HG02884 (cell line): ENCODE measurements around the gene ZNF396.

Experiments used
- ATAC-seq: cut with Tn5 transposase; IDR thresholded peaks from one replicate; pipeline ENCODE4 v1.9.1; 2021; ENCODE audit warnings: mild to moderate bottlenecking, moderate library complexity; ENCODE audit not compliant: unreplicated experiment

The ZNF396 gene

DNA sequence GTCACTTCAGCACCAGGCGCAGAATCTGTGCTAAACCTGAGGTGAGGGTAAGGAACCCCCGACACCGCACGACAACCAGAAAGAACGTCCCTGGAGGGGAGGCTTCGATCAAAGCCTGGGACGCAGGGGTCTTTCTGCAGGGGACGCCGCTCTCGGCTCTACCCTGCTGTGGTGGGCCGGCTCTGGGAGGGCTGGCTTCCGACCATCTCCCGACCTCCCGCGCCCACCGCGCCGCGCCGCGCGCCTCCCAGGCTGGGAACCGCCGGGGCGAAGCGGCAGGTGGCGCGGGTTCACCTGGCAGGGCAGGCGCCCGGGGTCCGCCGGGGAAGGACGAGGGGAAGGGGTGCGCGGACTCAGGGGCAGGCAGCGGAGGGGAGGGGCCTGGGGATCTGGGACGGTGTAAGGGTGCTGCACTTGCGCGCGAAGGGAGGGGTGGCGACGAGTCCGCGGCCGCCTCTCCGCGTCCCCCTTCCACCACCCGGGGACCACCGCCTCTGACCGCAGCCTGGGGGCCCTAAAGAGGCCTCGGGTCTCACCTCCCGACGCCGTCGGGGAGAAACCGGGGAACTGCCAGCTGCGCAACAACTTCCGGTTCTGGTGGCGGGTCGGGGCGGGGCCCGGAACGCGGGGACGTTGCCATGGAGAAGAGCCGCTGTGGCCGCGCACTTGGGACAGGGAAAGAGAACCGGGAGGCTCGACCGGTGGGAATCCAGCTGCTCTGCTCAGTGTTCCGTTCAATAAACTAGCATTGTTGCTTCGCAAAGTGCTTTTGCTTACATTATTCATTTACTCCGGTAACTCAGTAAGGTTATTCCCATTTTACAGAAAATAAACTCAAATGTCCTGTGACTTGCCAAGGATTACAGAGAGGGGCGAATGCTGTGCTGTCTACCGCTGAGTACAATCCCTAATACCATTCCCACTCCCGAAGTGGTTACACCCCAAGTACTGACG, at the start of gene ZNF396:
ZNF396 (minus strand) TSS at position 596 of the 954 bp plus-strand sequence. CDS start 3,045 bp downstream, outside the sequence.
- peak; percentile 83 for ATAC-seq

DNA sequence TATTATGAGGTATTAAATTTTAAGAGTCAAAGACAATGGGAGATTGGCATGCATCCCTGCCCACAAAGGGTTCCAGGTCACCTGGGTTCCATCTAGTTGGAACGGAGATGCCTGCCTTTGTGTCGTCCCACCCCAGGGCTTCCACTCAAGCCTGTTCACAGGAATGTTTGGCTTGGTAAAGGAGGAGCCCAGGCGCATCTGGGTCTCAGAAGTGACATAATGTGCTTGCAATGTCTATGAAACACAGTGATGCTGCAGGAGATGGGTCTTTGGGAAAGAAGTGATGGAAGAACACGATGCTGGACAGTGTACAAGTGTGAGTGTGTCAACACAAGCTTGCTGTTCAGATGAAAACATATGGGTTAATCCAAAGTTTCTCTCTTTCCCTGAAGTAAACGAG, 49.6 kb upstream of the ZNF396 start:
- ATAC-seq, result no peak

DNA sequence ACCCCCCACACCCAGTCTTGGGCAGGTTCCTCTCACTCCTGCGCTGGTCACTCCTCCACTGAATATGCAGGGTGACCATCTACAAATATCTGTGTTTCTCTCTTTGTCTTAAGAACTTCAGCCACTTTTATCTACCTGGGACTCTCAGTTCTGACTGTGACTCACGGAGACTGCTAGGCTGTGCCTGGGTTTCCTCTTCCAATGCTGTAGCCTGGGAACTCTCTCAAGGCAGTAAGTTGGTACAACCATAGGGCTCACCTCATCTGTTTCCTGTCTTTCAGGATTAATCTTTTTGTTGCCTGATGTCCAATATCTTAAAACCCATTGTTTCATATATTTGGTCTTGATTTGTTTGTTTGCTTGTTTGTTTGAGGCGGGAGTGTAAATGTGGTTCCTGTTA, 47.2 kb upstream of the ZNF396 start:
- no peak for ATAC-seq

GRCh38 chr18:35422237-35422636, 45.1 kb upstream of the ZNF396 start:
- ATAC-seq, result no peak

DNA sequence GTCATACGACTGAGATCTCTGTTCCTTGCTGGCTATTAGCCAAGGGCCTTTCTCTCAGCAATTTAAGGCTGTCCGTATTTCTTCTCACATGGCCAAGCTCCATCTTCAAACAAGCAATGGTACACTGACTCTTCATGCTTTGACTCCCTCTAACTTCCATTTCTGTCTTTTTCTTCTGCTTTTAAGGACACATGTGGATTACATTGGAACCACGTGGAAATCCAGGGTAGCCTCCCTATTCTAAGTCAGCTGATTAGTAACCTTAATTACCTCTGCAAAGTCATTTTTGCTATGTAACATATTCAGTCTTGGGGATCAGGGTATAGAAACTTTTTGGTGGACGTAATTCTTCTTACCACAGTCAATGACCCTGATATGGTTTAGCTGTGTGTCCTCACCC, 41.5 kb upstream of the ZNF396 start:
- no peak for ATAC-seq

GRCh38 chr18:35417223-35417622, 40.1 kb upstream of the ZNF396 start:
- no peak for ATAC-seq

DNA sequence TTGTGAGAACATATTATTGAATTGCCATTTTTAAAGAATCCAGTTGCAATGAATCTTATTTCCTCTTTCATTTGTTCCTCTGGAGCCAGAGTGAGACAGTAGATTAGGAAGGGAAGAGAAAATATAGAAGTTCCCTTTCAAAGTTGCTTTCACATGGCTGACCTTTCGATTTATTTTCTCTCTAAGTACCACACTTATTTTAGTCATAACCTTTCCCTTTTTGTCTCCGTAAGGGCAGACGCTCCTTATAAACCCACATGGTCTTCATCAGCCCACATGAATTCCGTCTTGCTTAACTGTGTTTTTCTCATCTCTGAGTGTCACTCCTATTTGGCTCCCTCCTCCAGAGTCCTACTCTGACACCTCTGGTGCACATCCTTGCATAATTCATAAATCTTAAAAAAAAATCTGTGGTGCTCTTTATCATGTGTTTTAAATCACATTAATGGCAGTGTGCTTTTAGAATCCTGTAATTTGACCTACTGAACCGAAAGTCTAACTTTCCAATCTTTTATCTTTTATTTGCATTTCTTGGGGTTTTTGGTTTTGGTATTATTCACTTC, 38.5 kb upstream of the ZNF396 start:
- peak; percentile 52 for ATAC-seq

DNA sequence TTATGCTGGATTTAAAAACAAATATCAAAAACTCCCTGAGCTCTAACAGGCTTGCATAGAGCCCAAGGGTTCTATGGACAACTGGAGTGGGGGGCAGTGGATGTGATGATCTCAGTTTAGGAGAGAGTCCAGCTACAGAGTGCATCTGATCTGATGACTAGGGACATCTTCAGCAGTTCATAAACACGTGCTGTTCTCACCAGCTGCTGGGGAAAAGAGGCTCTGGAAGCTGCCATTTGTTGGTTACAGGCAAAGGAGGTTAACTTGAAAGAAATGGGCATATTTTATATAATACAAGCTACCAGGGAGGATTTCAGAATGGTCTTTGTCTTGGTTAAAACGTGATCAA, 36.0 kb upstream of the ZNF396 start:
- no peak for ATAC-seq

DNA sequence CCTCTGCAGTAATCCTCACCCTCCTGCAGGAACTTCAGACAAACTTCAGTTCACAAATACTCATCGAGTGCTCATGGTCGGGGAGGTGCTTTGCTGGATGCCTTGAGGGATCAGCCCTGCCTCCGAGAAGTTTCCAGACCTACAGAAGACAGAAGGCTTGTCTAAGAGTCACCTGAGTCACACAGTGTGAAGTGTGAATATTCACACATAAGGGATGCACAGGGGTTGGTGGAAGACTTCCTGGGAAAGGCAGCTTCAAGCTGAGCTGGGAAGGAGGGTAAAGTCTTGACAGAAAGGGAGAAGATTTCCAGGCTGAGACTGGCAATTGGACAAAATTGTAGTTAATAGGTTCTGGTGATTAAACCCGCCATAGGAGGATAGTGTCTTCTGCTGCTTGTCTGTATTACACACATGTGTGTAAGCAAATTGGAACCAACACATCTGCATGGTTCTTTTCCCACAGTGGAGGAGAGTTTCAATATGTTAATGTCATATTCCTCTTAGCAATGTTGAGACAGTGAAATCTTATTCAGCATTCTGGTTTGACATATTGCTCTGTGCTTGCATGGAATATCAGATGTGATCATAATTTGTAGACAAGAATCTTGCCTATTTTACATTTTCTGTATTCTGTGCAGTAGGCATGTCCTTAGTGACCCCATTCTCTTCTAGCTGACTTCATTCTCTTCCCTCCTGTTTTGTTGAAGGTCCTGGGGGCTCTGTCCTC, 34.7 kb upstream of the ZNF396 start:
- ATAC-seq, result no peak

DNA sequence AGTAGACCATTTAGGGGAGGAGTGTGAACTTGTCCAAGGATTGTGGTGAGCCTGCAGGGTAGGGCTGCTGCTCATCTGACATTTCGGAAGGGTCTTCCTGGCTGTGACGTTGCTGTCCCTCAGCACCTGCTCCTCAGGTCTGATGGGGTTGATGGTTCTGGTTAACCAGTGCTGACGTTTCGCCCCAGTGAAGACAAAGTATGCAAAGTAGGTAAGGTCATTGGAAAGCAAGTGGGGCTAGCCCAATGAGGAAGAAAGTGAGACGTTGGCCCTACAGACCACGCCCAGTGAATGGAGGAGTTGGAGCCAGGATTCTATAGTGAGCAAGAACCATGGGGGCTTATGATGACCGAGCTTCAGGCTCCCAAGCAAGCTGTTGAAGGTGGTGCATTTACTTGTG, 33.4 kb upstream of the ZNF396 start:
- peak; percentile 49 for ATAC-seq

DNA sequence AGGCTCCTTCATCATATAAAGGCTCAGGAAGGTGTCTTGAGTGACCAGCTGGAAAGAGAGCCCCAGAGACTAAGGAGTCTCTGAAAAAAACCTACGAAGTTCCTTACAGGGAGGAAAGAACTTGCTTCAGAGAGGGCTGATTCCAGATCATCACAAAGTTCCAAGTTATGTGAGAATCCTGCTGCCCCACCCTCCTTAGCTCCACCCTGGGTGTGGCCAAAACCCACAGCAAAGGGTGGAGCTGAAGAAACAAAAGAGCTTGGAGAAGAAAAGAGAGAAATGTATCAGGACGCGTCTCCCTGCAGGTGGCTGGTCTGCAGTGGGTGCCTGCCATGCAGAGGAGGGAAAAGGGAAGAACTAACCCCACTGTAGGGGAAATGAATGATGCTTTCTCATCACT, 32.8 kb upstream of the ZNF396 start:
- ATAC-seq, result no peak

GRCh38 chr18:35408843-35409261, 31.7 kb upstream of the ZNF396 start:
- ATAC-seq, result no peak

DNA sequence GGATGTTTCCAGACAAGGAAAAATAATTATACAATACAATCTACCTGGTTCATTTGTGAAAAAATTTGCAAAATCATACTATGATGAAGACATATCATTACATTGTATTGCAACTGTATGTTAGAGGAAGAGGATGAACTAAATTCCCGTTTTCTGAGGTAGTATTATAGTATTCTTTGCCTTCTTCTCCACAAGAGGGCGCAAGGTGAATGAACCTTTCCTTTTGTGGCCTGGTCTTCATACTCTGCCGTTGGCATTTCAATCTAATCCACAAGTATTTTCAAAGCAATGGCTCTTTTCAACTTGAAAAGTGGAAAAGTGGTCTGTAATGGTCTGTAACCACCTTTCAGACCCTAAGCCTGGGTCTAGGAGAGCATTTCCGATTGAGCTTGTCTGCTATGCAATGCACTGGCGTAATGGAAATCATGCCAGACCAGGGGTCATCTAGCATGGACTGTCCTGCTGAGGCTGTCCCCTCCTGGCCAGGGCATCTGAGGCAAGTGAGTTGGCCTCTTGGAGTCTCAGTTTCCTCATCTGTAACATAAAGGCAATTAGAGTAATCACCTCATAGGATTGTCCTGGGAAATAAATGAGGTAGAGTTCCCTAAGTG, 30.8 kb upstream of the ZNF396 start:
- ATAC-seq, result peak; percentile 56

DNA sequence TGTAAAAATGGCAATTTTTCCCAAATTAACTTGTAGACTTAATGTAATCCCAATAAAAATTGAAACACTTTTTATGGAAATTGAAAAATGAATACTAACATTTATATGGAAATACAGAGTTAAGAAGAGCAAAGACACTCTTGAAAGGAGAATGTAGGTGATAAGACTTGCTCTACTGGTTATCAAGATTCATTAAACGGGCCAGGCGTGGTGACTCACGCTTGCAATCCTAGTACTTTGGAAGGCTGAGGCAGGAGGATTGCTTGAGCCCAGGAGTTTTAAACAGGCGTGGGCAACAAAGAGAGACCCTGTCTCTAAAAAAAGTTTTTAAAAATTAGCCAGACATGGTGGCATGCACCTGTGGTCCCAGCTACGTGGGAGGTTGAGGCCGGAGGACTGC, 29.5 kb upstream of the ZNF396 start:
- ATAC-seq, result no peak

- ATAC-seq, result no peak
These were observed 20.8 kb upstream of the ZNF396 start for GRCh38 chr18:35397976-35398375.

- no peak for ATAC-seq
These were observed 16.6 kb upstream of the ZNF396 start for GRCh38 chr18:35393716-35394115.

DNA sequence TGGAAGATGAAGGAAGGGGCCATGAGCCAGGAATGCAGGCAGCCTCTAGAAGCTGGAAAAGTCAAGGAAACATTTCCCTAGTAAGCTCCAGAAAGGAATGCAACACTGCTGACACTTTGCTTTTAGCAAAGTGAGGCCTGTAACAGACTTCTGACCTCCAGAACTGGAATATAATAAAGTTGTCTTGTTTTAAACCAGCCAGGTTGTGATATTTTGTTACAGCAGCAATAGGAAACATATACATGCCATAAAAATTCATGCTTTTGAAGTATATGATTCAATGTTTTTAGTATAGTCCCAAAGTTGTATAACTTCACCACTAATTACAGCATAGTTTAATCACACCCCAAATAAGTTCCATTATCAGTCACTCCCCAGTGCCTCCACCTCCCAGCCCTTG, 15.2 kb upstream of the ZNF396 start:
- no peak for ATAC-seq

GRCh38 chr18:35390951-35391700, 14.0 kb upstream of the ZNF396 start:
- no peak for ATAC-seq

GRCh38 chr18:35389095-35389618, 12.0 kb upstream of the ZNF396 start:
- ATAC-seq, result no peak

GRCh38 chr18:35387152-35387571, 10.0 kb upstream of the ZNF396 start:
- peak; percentile 22 for ATAC-seq
